H1 (cell line): ENCODE results near the gene PPP2R2B. TPM values are rescaled to one million over a fixed set of nuclear protein-coding genes. Genes with fewer than 3 reads are reported as not detected.

Source experiments
- CBX5 ChIP-seq: fragments of 300-800, 300-1000 bp; sonication (generic); IDR thresholded peaks from 2 replicates; pipeline ENCODE4 v1.7.1; 2016; ENCODE audit warnings: antibody characterized with exemption, low read length, low read depth
- CTCF ChIP-seq, 3 experiments: IDR thresholded peaks; 1 replicate in 2 of 3; 2 replicates in 1 of 3; pipeline versions ENCODE4 v1.5.1 to v1.6.1; 2011; ENCODE audit warnings: low read length in 3 of 3, mild to moderate bottlenecking in 3 of 3, inconsistent platforms in 2 of 3, low read depth in 1 of 3, moderate library complexity in 1 of 3; ENCODE audit not compliant: insufficient read depth in 1 of 3; ENCODE audit errors: control extremely low read depth in 1 of 3
- GABPA ChIP-seq: IDR thresholded peaks from 2 replicates; pipeline ENCODE4 v1.6.1; 2011; ENCODE audit warnings: mild to moderate bottlenecking, low read length, moderate library complexity, borderline replicate concordance; ENCODE audit not compliant: insufficient read depth
- GTF2F1 ChIP-seq: IDR thresholded peaks from 2 replicates; pipeline ENCODE4 v1.6.1; 2012; ENCODE audit warnings: low read depth, low read length, improper control_type of control experiment, borderline replicate concordance
- JUN ChIP-seq: IDR thresholded peaks from 2 replicates; pipeline ENCODE4 v1.6.1; 2011; ENCODE audit warnings: low read depth, mild to moderate bottlenecking, improper control_type of control experiment, low read length
- NRF1 ChIP-seq: IDR thresholded peaks from 2 replicates; pipeline ENCODE4 v1.6.1; 2011; ENCODE audit warnings: mild to moderate bottlenecking, low read depth, low read length, improper control_type of control experiment
- PHF8 ChIP-seq: fragments of 200-600 bp; sonication (generic); conservative IDR thresholded peaks from 2 replicates; pipeline ENCODE4 v1.7.1; 2012; ENCODE audit warnings: low read depth, mild to moderate bottlenecking, inconsistent platforms, low read length, moderate library complexity
- SIX5 ChIP-seq: IDR thresholded peaks from 2 replicates; pipeline ENCODE4 v1.6.1; 2011; ENCODE audit warnings: mild to moderate bottlenecking, low read depth, low read length
- TAF7 ChIP-seq: optimal IDR thresholded peaks from 2 replicates; pipeline ENCODE3; 2011; ENCODE audit warnings: low read depth, mild to moderate bottlenecking, inconsistent platforms, low read length, moderate library complexity, borderline replicate concordance
- polyA plus RNA-seq, 7 experiments: library from polyadenylated mRNA; depleted of rRNA in 3 of 7; stranded (reverse) in 5 of 7; unstranded in 2 of 7; fragments of >200 nt in 5 of 7; fragments of 200-250 nt in 2 of 7; gene quantifications; 1 replicate in 5 of 7; 2 replicates in 1 of 7; 4 replicates in 1 of 7; pipeline versions ENCODE4 v1.2.1 to v1.2.3, GENCODE V29; 2011 to 2013; ENCODE audit warnings: missing spikeins in 2 of 7, mixed read lengths in 2 of 7
- total RNA-seq: library from RNA; stranded (reverse); fragmentation: NEBNext Ultra II Directional; extraction: Animal tissue kit (Norgen Biotek cat#: 25700); gene quantifications from 2 replicates; pipeline ENCODE4 v1.2.1, GENCODE V29; 2021

Gene PPP2R2B
- total and polyA plus RNA-seq, 2 of the 8 experiments (the other 6 are each of a cell fraction or from before 2014, with no cell fraction given), result 21.1 to 37.1 TPM

- TF ChIP-seq CTCF (IDR thresholded peaks at IDR 0.05; ENCODE audit: control extremely low read depth in 1 of 3, insufficient read depth in 1 of 3, low read depth in 1 of 3, low read length in 3 of 3), result no peak
- TF ChIP-seq JUN, result no peak
- no peak for TF ChIP-seq SIX5
- no peak for TF ChIP-seq TAF7
- TF ChIP-seq CBX5, result no peak
- TF ChIP-seq GABPA, result no peak
- no peak for TF ChIP-seq PHF8
- TF ChIP-seq NRF1, result no peak
- TF ChIP-seq GTF2F1, result no peak
Observed at GRCh38 chr5:146562461-146562860, 316.1 kb downstream of the PPP2R2B start (continued).
